ENCODE measurements around the gene PAPPA.

Gene PAPPA

GRCh38 chr9:116411506-116411905, 257.9 kb downstream of the PAPPA start:
- no peak for DNase-seq

DNA sequence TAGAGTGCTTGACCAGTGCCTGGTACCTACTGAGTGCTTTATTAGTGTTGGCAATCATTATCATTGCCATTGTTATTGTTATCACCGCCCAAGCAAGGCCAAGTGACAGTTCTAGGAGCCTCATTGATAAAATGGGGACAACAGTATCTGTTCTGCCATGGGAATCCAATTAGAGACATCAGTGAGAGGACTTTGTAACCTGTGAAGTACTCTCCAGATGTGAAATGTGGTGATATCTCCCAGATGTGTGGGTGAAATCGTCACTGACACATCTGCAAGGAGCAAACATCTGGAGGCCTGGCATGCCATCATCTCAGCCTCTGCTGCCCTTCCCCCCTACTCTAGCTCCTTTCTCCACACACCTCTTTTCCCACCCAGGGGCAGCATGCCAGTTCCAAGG, 260.8 kb downstream of the PAPPA start:
- no peak for DNase-seq

- no peak for DNase-seq
These were observed 262.8 kb downstream of the PAPPA start for GRCh38 chr9:116416421-116416820.

GRCh38 chr9:116417464-116417863, 263.9 kb downstream of the PAPPA start:
- no peak for DNase-seq

DNA sequence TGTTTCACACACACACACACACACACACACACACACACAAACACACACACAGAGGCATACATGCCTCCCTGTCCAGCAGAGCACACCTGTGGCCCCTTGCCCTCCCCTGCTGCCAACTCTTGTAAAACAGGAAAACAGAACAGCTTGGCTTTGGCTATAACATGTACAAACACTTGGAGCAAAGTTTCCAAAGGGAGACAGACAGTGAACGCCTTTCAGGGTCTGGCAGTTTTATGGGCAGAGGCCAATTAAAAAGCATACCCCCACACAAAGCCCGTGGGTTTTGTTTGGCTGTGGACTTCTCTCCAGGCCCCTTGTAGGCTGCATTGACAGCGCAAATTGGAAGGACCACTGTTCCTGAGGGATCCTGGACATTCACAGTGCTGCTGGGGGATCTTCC, 265.6 kb downstream of the PAPPA start:
- no peak for DNase-seq

DNA sequence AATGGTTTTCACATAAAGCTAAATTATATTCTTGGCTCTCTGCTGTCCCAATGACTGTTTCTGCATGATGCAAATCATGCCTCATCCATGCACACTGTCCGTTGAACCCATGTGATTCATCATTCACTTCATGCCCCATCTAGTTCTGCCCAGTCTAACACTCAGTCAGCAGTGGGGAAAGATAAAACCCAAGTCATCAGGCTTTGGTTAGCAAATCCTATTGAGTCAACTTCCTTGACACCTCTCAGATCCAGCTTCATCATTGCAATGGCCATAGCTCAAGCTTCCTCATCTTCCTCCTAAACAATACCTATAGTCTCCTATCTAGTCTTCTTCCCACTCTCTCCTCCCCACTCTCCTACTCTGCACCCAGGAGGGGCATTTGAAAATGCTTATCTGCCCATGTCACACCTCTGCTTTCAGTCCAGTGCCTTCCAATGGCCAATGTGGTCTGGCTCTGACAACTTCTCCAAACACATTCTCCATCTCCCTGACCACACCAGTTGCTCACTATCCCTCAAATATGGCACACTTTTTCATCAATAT, 267.5 kb downstream of the PAPPA start:
- DNase-seq = no peak

- no peak for DNase-seq
These were observed 268.8 kb downstream of the PAPPA start for GRCh38 chr9:116422119-116422979.

DNA sequence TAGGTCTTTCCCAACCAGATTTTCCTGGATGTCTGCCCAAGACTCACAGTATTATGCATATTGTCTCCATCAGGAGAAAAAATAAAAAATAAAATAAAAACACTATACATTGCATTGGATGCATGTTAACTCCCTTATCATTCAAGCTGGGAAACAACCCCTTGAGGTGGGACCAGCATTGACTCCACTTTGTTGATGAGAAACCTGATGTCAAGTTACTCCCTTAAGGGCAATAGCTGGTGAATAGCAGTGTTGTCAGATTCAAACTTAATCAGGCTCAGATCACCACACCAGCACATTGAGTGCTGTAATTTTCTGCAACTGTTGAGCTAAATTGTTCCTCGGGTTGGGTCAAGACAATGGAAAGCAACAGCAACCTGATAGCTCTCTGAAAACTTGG, 269.6 kb downstream of the PAPPA start:
- DNase-seq = no peak

- DNase-seq = no peak
These were observed 271.7 kb downstream of the PAPPA start for GRCh38 chr9:116425244-116425643.

- no peak for DNase-seq
These were observed 277.3 kb downstream of the PAPPA start for GRCh38 chr9:116430849-116431248.

DNA sequence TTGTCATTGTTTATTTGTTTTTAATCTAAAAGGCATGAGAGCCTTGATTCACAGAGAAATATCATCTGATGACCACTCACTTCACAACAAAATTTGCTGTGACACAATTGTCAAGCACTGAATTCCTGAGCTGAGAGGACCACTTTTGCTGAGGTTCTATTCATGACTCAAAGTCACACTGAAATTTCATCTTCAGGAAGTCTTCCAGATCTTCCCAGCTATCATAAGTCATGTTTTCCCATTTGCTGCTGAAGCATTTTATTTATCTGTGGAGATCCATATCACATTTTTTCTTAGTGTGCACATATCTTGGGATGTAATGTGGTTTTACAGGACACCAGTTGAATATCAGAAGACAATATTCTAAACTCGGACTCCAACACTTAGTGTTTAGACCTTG, 278.5 kb downstream of the PAPPA start:
- no peak for DNase-seq

DNA sequence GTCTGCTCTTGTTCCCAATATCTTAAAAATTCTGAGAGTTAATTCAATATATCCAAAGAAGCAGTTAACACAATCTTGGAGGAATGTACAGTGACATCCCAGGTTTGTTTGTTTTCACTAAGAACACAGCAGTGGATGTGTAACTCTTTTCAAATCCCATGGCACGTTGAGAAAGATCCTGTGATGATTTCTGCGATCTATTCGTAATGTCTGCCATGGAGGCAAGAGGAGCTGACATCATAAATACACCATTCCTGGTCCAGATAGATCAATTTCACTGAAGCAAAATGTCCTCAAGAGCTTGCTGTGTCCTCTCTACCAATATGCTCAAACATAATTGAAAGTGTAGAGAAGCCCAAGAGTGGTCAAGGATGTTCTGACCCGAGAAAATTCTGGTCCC, 280.7 kb downstream of the PAPPA start:
- no peak for DNase-seq

- DNase-seq = no peak
These were observed 282.1 kb downstream of the PAPPA start for GRCh38 chr9:116435706-116436105.

GRCh38 chr9:116436121-116436520, 282.5 kb downstream of the PAPPA start:
- no peak for DNase-seq

GRCh38 chr9:116437411-116438370, 284.1 kb downstream of the PAPPA start:
- no peak for DNase-seq

GRCh38 chr9:116442528-116442927, 288.9 kb downstream of the PAPPA start:
- DNase-seq = no peak

- no peak for DNase-seq
These were observed 294.3 kb downstream of the PAPPA start for GRCh38 chr9:116447934-116448333.

DNA sequence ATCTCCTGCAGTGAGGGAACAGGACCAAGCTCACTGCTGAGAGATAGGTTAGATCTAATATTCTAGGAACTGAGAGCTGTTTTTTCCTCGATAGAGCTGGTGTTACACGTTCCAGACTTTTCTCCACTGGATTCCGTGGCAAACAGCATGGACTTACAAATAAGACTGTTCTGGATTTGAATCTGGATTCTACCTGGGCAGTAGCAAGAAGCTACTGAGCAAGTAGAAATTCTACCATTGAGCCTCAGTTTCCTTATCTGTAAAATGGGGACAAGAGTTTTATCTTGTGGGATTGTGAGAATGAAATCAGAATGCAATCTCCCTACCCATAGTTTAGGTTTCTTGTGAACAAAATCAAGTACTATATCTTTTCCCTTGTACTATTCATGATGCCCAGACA, 294.8 kb downstream of the PAPPA start:
- no peak for DNase-seq

DNA sequence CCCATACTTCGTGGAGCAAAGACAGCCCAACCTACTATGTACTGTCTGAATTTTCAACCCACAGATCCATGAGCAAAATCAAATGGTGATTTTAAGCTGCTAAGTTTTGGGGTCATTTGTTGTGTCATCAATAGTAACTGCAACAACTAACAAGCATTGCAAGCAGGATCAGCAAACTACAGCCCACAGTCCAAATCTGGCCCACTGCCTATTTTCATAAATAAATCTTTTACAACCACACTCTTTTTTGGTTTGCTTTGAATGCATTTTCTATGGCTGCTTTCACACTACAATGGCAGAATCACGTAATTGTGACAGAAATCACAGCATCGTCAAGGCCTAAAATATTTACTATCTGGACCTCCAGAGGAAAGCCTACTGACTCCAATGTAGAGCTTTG, 296.4 kb downstream of the PAPPA start:
- no peak for DNase-seq

GRCh38 chr9:116450378-116451139, 297.0 kb downstream of the PAPPA start:
- no peak for DNase-seq

DNA sequence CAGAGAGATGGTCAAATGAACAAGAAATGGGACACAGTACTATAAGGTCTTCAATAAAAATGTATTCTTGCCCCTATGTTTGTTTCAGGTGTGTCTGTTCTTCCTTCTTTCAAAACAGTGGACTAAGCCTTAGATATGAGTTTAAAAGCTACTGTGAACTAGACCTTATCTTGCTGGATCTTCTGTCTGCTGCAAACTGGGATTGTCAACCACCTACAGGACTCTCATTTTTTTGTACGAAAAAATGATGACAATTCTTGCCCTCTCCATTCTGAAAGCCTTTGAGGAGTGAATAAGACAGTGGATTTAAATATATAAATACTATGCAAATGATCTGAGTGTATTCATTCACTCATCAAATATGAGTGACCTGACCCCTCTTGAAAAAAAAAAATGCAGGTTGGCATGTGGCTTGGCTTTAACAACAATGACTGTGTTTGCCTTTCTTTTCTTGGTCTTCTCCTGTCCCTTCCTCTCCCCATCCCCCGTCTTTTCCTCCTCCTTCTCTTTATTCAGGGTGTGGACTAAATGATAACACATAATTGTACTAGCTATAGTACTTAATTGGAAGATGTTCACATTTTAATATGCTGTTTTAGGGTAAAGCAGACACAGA, 298.0 kb downstream of the PAPPA start:
- DNase-seq = no peak
